Activated naive CD4-positive, alpha-beta T cell treated with anti-CD3 and anti-CD28 coated beads for 36 hours (primary cell): ENCODE results near the gene EXOC3L1. TPM values are rescaled to one million over a fixed set of nuclear protein-coding genes. Genes with fewer than 3 reads are reported as not detected.

Source experiments
- CTCF ChIA-PET: fragments of 350-600 bp; sonication (Branson Sonifier 250); formaldehyde crosslinking; loops from one replicate; lab custom pipeline; 2021; ENCODE audit warnings: antibody characterized with exemption; lab: Charles Lee
- DNase-seq: peaks from one replicate; pipeline ENCODE4 v3.0.0-alpha.2; 2020
- H3K27ac Mint-ChIP-seq: one replicate; pipeline ENCODE4 v1.8.0; 2021; ENCODE audit warnings: mild to moderate bottlenecking, mixed read lengths
- H3K27me3 Mint-ChIP-seq: one replicate; pipeline ENCODE4 v1.8.0; 2021; ENCODE audit warnings: low read depth, mixed read lengths
- H3K36me3 Mint-ChIP-seq: one replicate; pipeline ENCODE4 v1.8.0; 2021; ENCODE audit warnings: low read depth, mixed read lengths
- H3K4me1 Mint-ChIP-seq: one replicate; pipeline ENCODE4 v1.8.0; 2021; ENCODE audit warnings: low read depth, mixed read lengths
- H3K4me3 Mint-ChIP-seq: one replicate; pipeline ENCODE4 v1.8.0; 2021; ENCODE audit warnings: mild to moderate bottlenecking, moderate library complexity, mixed read lengths
- H3K9me3 Mint-ChIP-seq: one replicate; pipeline ENCODE4 v1.8.0; 2021; ENCODE audit warnings: mixed read lengths
- intact Hi-C: fragments of 100-400 bp; cut with micrococcal nuclease; formaldehyde crosslinking; loops from one replicate; pipeline ENCODE4 v1.15.1; 2023
- total RNA-seq, 2 experiments: library from RNA; stranded (reverse); gene quantifications; one replicate each; pipeline ENCODE4 v1.2.3, GENCODE V29; 2021

Gene EXOC3L1, protein sequence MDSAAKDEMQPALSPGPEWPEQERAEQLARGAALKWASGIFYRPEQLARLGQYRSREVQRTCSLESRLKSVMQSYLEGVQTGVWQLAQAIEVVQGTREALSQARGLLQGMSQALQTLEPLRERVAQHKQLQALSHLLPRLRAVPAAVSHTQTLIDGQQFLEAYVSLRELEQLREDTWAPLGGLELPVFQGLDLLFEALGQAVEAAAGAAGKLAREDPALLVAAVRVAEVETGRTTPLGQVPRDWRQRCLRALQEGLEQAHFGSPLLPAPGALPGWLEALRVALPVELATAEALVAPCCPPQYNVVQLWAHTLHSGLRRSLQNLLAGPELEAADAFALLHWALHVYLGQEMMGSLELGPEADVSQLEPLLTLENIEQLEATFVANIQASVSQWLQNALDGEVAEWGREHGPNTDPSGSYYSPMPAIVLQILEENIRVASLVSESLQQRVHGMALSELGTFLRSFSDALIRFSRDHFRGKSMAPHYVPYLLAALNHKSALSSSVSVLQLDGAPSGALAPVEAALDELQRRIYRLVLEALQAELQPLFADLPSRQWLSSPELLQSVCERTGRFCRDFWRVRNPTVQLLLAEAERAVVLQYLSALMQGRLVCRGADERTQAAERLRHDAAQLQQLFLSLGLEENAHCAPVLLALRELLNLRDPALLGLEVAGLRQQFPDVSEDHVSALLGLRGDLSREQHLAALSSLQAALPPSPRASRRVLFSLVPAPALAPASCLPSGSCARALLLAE
- not detected for total RNA-seq

DNA sequence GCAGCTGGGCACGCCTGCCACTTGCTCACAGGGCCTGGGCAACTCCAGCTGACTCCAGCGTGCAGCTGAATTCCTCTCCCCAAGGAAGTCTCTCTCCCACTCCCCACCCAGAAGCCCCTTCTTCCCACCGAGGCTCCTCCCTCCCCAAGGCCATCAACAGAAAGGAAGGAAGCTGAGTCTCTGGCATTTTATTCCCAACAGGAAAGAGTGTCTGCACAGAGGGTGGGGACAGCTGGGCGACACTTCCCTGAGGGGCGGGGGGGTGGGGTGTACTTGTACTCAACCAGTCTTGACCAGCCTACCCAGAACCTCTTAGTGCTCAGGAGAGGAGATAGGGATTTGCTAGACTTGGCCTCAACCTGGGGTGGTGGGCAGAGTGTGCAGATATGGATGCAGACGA, at the start of gene EXOC3L1:
Gene EXOC3L1, minus strand, starts transcription at position 96 of the 400 bp plus-strand sequence. CDS start 460 bp downstream, outside the sequence.
- Mint-ChIP-seq H3K36me3 (peaks cover 7% of the 10 kb centered on the region), H3K9me3 (no peaks in the 10 kb centered on the region), H3K4me3 (no peak within 1 kb of the TSS), H3K27ac (no peak within 1 kb of the TSS), H3K4me1 (peaks cover 35% of the 10 kb centered on the region), H3K27me3 (peaks cover 5% of the 10 kb centered on the region)
- DNase-seq, result no peak
- CTCF ChIA-PET, result interaction anchor here (1.0 kb wide), 1 partner anchor 8 kb away, joined by 3 read pairs; no protein-coding TSS in a partner anchor
- intact Hi-C loops, result no loop called here

DNA sequence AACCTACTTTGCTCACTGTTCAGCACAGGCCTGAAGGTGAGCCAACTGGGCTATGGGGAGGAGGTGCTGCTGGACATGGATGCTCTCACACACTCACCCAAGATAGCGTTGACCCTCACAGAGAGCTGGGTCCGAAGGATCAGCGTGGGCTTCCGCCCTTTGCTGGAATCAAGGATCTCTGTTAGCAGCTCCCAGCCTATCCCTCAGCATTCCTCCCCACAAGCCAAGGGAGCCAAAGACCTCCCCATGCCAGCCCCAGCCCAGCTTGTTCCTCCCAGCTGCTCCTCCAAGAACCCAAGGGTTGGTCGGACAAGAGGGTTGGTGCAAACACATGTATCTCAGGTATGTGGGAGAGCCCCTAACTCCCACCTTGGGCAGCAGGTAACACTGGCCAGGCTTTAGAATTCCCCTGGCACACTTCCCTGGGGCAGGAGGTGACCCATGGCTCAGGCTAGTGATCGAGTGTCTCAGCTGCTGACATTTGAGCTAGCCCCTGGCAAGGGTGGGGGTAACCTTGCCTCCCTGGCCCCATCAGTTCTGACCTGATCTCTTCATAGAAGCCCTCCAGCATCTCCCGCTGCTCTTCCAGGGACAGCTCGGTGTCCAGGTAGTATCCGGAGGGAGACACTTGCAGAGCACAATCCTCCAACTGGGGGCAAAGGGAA, 49.0 kb upstream of the EXOC3L1 start:
- DNase-seq, result no peak
- CTCF ChIA-PET, result interaction anchor here (1.7 kb wide), 1 partner anchor 12 kb away, joined by 8 read pairs; the partner anchor contains the start of gene TMEM208
- no peaks in the 10 kb centered on the region for H3K27me3 Mint-ChIP-seq
- H3K4me3 Mint-ChIP-seq, result no peak overlapping the region
- no peaks in the 10 kb centered on the region for H3K9me3 Mint-ChIP-seq
- no peak overlapping the region for H3K27ac Mint-ChIP-seq
- intact Hi-C loops, result no loop called here
- H3K36me3 Mint-ChIP-seq, result peaks cover 23% of the 10 kb centered on the region
- peaks cover 23% of the 10 kb centered on the region for H3K4me1 Mint-ChIP-seq

DNA sequence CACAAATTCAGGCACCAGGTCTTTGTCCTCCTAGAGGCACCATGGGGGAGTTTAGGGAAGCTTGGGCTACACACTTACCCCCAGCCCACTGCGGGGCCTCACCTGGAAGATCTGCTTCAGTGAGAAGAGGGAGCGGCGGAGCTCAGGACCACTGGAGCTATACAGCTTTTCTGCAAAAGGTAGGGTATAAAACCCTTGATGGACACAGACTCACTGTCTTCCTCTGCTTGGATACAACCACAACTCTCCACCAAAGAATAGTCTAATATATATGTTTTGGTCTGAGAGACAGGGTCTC, 48.3 kb upstream of the EXOC3L1 start:
- CTCF ChIA-PET, result interaction anchor here (1.7 kb wide), 1 partner anchor 11 kb away, joined by 8 read pairs; the partner anchor contains the start of gene TMEM208
- Mint-ChIP-seq H3K9me3 (no peaks in the 10 kb centered on the region), H3K4me1 (peaks cover 16% of the 10 kb centered on the region), H3K36me3 (peaks cover 27% of the 10 kb centered on the region), H3K27ac (no peak overlapping the region), H3K27me3 (no peaks in the 10 kb centered on the region), H3K4me3 (no peak overlapping the region)
- intact Hi-C loops, result no loop called here
- no peak for DNase-seq

DNA sequence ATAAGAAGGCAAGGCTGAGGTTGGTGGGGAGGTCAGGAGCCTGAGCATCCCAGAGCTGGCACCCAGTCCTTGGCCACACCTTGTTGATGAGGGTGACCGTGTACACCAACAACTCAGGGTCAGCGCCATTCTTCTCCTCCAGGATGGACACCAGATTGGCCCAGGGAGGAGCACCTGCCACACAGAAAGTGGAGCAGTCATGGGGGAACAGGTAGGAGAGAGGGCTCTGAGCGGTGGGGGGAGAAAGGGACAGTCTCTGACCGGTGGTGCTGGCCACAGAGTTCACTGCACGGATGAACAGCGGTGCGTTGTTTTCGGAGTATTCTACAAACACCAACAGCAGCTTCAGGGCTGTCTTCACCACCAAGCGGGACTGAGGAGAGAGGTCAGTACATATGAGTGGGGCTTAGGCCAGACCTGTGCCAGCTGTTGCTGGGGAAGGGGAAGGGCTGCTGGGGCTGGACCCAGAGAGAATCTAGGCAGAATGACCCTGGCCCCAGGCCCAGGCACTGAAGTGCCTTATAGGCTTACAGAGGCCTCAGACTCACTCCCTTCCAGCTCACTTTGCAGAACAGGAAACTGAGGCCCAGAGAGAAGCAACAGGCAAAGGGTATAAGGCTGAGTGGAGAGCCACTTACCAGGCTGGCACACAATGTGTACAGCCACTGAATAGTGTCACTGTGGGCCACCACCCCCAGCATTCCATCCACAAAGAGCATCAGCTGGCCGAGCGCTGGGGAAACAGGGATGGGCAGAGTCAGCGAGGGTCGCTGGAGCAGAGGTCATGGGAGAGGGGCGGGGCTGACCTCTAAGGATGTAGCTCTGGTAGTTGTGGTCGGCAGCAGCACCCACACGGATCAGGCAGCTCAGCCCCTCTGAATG, 47.7 kb upstream of the EXOC3L1 start:
- CTCF ChIA-PET, result interaction anchor here (1.7 kb wide), 1 partner anchor 10 kb away, joined by 8 read pairs; the partner anchor contains the start of gene TMEM208
- Mint-ChIP-seq H3K4me1 (peaks cover 15% of the 10 kb centered on the region), H3K36me3 (peaks cover 31% of the 10 kb centered on the region), H3K27me3 (no peaks in the 10 kb centered on the region), H3K27ac (peak overlapping the region; percentile 50), H3K4me3 (no peak overlapping the region), H3K9me3 (no peaks in the 10 kb centered on the region)
- DNase-seq, result no peak
- intact Hi-C loops, result no loop called here

DNA sequence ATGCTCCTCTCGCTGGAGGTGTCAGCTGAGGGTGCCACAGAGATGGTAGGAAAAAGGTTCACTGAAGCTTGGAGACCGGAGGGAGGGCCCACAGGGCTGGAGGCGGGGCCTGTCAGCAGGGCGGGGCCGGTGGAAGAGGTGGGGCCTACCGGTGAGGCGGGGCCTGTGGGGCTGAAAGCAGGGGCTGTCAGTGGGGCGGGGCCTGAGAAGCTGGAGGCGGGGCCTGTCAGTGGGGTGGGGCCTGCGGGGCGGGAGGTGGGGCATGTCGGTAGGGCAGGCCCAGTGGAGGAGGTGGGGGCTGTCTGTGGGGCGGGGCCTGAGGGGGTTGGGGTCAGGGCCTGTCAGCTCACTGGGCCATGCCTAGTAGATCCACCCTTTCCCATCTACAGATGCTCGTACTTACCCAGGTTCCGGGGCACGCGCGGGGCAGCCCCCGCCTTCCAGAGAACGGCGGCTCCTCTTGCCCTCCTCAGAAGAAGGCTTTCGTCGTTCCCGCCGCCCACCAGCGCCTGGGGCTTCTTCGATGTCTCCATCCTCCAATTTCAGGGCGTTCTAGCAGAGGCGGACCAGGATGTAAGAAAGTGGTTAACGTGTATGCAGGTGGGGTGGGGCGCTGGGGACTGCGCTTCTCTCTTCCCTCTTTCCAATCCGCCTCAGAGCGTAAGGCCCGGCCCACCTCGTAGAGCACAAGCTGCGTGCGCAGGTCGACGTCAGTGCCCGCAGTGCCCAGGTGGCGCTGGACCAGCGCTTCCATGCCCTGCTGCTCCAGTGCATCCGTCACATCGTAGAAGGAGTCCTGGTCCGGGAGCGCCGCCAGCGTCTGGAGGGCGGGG, 46.8 kb upstream of the EXOC3L1 start:
- intact Hi-C loops, result loop anchor here (1.0 kb wide), 1 partner anchor 9 kb away; the partner anchor contains the start of gene TMEM208
- H3K27me3 Mint-ChIP-seq, result no peaks in the 10 kb centered on the region
- peaks cover 34% of the 10 kb centered on the region for H3K36me3 Mint-ChIP-seq
- peak overlapping the region; percentile 78 for H3K27ac Mint-ChIP-seq
- no peaks in the 10 kb centered on the region for H3K9me3 Mint-ChIP-seq
- CTCF ChIA-PET, result no interaction called here
- peaks cover 10% of the 10 kb centered on the region for H3K4me1 Mint-ChIP-seq
- H3K4me3 Mint-ChIP-seq, result peak overlapping the region; percentile 46
- DNase-seq, result peak; percentile 83

- Mint-ChIP-seq H3K27me3 (no peaks in the 10 kb centered on the region), H3K4me3 (peak overlapping the region; percentile 46), H3K36me3 (peaks cover 35% of the 10 kb centered on the region), H3K27ac (peak overlapping the region; percentile 78), H3K4me1 (peaks cover 4% of the 10 kb centered on the region), H3K9me3 (no peaks in the 10 kb centered on the region)
- CTCF ChIA-PET, result no interaction called here
- no peak for DNase-seq
- intact Hi-C loops, result loop anchor here (1.0 kb wide), 1 partner anchor 9 kb away; the partner anchor contains the start of gene TMEM208
These were observed 46.1 kb upstream of the EXOC3L1 start for GRCh38 chr16:67235816-67236562.

DNA sequence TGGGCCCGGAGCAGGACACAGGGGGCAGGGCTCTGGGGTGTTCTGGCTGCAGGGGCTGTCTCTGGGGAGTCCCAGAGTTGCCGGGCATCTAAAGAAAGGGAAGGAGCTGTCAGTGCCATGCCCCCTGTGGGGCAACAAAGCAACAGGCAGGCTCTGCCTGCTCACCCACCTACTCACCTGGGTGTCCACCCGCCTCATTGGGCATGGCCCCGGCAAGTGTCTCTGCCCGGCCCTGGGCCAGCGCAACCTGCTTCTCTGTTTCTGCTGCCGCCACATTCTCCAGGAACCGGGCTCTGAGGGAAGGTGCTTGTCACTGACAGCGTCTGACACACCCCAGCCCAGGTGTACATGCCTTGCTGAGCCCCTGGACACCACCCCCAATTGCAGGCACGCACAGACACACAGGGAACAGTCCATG, 44.3 kb upstream of the EXOC3L1 start:
- CTCF ChIA-PET, result interaction anchor here (0.7 to 1.2 kb wide), 2 partner anchors 105 to 128 kb away, joined by 3 to 5 read pairs; no protein-coding TSS in a partner anchor
- Mint-ChIP-seq H3K9me3 (no peaks in the 10 kb centered on the region), H3K4me3 (no peak overlapping the region), H3K4me1 (peaks cover 4% of the 10 kb centered on the region), H3K36me3 (peaks cover 44% of the 10 kb centered on the region), H3K27me3 (no peaks in the 10 kb centered on the region), H3K27ac (no peak overlapping the region)
- intact Hi-C loops, result no loop called here
- DNase-seq, result no peak

GRCh38 chr16:67233596-67233995, 43.7 kb upstream of the EXOC3L1 start:
- no peaks in the 10 kb centered on the region for H3K27me3 Mint-ChIP-seq
- CTCF ChIA-PET, result no interaction called here
- intact Hi-C loops, result no loop called here

DNA sequence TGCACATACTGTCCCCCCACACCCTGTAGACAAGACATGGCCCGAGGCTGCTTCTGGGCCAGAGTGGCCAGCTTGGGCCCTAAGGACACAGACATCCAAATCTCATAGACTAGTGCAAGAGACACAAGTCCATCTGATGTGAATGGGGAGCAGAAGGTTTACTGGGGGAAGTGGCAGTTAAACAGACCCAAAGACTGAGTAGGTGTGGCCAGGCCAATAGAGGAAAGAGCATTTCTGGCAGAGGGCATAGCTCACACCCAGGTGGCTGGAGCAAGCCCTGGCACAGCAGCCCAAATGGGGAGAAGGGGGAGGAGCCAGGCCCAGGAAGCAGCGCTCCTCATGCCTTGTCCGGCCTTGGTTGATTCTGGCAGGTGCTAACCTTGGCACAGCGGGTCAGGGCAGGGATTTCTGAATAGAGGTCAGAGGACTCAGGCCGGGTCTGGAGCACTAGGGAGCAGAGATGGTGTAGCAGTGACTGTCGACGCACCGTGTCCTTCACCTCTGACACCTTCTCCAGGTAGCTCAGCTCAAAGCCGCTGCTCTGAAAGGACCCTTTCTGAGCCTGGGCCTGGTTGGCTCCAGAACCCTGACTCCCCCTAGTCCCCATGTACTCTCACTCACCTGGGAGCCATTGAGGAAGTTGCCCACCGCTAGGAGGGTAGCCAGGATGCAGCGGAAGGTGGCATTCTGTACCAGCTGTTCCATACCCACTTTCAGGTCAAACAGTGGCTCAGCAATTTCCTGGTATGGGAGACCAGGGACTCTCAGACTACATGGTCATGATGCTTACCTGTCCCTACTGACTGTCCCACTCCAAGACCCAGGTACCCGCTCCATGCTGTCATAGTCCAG, 41.1 kb upstream of the EXOC3L1 start:
- intact Hi-C loops, result no loop called here
- Mint-ChIP-seq H3K9me3 (no peaks in the 10 kb centered on the region), H3K4me1 (peaks cover 22% of the 10 kb centered on the region), H3K27ac (no peak overlapping the region), H3K36me3 (peaks cover 33% of the 10 kb centered on the region), H3K27me3 (no peaks in the 10 kb centered on the region), H3K4me3 (no peak overlapping the region)
- no peak for DNase-seq
- CTCF ChIA-PET, result interaction anchor here (0.6 to 1.0 kb wide), 2 partner anchors 13 to 240 kb away, joined by 3 read pairs; no protein-coding TSS in a partner anchor

More at GRCh38 chr16:67233596-67233995, 43.7 kb upstream of the EXOC3L1 start:
- H3K36me3 Mint-ChIP-seq, result peaks cover 45% of the 10 kb centered on the region
- H3K4me3 Mint-ChIP-seq, result no peak overlapping the region
- H3K9me3 Mint-ChIP-seq, result no peaks in the 10 kb centered on the region
- DNase-seq, result no peak
- H3K4me1 Mint-ChIP-seq, result peaks cover 6% of the 10 kb centered on the region
- no peak overlapping the region for H3K27ac Mint-ChIP-seq
